Endothelial cell of umbilical vein (primary cell): ENCODE measurements around the gene FES.

Source experiments
- CTCF ChIP-seq, 2 donors: IDR thresholded peaks; 1 replicate in 1 of 2; 2 replicates in 1 of 2; pipeline ENCODE4 v1.5.1; 2011; ENCODE audit warnings: low read length in 2 of 2, mild to moderate bottlenecking in 2 of 2, moderate library complexity in 2 of 2, control low read depth in 1 of 2, inconsistent platforms in 1 of 2, low read depth in 1 of 2; ENCODE audit not compliant: insufficient read depth in 1 of 2; ENCODE audit errors: extremely low read depth in 1 of 2
- EZH2 ChIP-seq: IDR thresholded peaks from 2 replicates; pipeline ENCODE4 v1.6.1; 2012; ENCODE audit warnings: borderline replicate concordance, low read depth, mild to moderate bottlenecking, moderate library complexity, low read length, inconsistent platforms; ENCODE audit not compliant: severe bottlenecking
- FOS ChIP-seq: IDR thresholded peaks from 2 replicates; pipeline ENCODE4 v1.6.1; 2011; ENCODE audit warnings: mild to moderate bottlenecking, low read length, moderate library complexity, borderline replicate concordance; ENCODE audit not compliant: insufficient read depth
- JUN ChIP-seq: IDR thresholded peaks from 2 replicates; pipeline ENCODE4 v1.6.1; 2011; ENCODE audit warnings: borderline replicate concordance, low read depth; ENCODE audit not compliant: insufficient read length, insufficient read depth
- POLR2A ChIP-seq: IDR thresholded peaks from 2 replicates; pipeline ENCODE4 v1.6.1; 2012; ENCODE audit warnings: low read depth, mild to moderate bottlenecking, control low read depth, low read length
- POLR2AphosphoS5 ChIP-seq: IDR thresholded peaks from 2 replicates; pipeline ENCODE4 v1.6.1; 2012; ENCODE audit warnings: low read depth, mild to moderate bottlenecking, control low read depth, low read length, moderate library complexity; ENCODE audit not compliant: insufficient read depth

GRCh38 chr15:90883526-90883975 lies 753 bp upstream of the FES start:
- no peak for TF ChIP-seq CTCF (IDR thresholded peaks at IDR 0.05; ENCODE audit: extremely low read depth in 1 of 2, insufficient read depth in 1 of 2, low read depth in 1 of 2, low read length in 2 of 2)
- no peak for TF ChIP-seq EZH2
- no peak for TF ChIP-seq FOS
- no peak for TF ChIP-seq POLR2A
- no peak for TF ChIP-seq JUN
- TF ChIP-seq POLR2AphosphoS5: no peak
